ENCODE results near the gene PCTP.
A peak's percentile ranks its signal among the peaks of the same experiment; 100 is the strongest.

Gene PCTP

GRCh38 chr17:55760643-55761355 is 9.9 kb downstream of the PCTP start:
- DNase-seq = peak; percentile 16

GRCh38 chr17:55762086-55762858 is 11.4 kb downstream of the PCTP start:
- no peak for DNase-seq

GRCh38 chr17:55763856-55764255 is 13.0 kb downstream of the PCTP start:
- DNase-seq = no peak

GRCh38 chr17:55764610-55765009 is 13.8 kb downstream of the PCTP start:
- DNase-seq = no peak

GRCh38 chr17:55765472-55765871 is 14.6 kb downstream of the PCTP start:
- DNase-seq = no peak

- no peak for DNase-seq
Measured at GRCh38 chr17:55768936-55769624, 18.2 kb downstream of the PCTP start.

- peak; percentile 84 for DNase-seq
Measured at GRCh38 chr17:55769625-55770000, 18.8 kb downstream of the PCTP start.

- DNase-seq = peak; percentile 69
Measured at GRCh38 chr17:55770196-55770870, 19.5 kb downstream of the PCTP start.

GRCh38 chr17:55772086-55772485 is 21.2 kb downstream of the PCTP start:
- no peak for DNase-seq

- no peak for DNase-seq
Measured at GRCh38 chr17:55773671-55774070, 22.8 kb downstream of the PCTP start.

- DNase-seq = no peak
Measured at GRCh38 chr17:55774846-55775271, 24.0 kb downstream of the PCTP start.

GRCh38 chr17:55776271-55776670 is 25.4 kb downstream of the PCTP start:
- DNase-seq = no peak

- no peak for DNase-seq
Measured at GRCh38 chr17:55777471-55777971, 26.7 kb downstream of the PCTP start.

- no peak for DNase-seq
Measured at GRCh38 chr17:55778389-55779118, 27.7 kb downstream of the PCTP start.

- no peak for DNase-seq
Measured at GRCh38 chr17:55783684-55784245, 32.9 kb downstream of the PCTP start.

GRCh38 chr17:55784666-55785065 is 33.8 kb downstream of the PCTP start:
- no peak for DNase-seq

GRCh38 chr17:55785181-55785580 is 34.3 kb downstream of the PCTP start:
- no peak for DNase-seq

- no peak for DNase-seq
Measured at GRCh38 chr17:55793272-55793671, 42.4 kb downstream of the PCTP start.

GRCh38 chr17:55794725-55795482 is 44.1 kb downstream of the PCTP start:
- DNase-seq = no peak

GRCh38 chr17:55806745-55807495 is 56.1 kb downstream of the PCTP start:
- DNase-seq = no peak

Measured in fibroblast of skin of right biceps (primary cell).